Measurements from ENCODE around the gene AGBL1.

AGBL1 gene

DNA sequence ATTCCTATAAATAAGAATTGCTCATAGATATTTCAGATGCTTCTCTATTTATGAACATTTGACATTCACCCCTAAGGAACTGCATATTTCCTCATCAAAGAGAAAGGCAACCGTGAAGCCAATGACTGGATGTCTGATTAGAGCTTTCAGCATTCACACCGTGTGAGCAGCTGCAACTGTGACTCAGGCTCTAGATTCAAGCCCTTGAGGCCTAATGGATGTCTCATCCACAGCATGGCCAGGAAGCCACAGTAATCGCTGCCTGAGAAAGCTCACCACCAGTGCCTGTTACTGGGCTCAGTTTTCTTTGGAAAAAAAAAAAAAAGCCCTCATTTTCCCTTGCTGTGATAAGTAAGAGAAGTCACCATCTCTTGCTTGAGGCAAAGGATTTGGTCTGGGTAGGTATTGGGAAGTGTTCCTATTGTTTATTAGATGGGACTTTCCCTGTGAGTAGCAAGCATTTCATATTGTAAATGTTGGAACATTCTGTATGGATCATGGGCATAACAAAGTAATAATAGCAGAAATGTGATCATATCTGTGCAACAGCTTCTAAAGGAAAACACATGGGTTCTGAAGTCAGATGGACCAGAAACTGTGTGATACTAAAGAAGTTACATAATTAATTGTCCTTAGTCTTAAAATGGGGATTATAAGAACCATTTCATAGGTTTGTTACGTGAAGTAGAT, 783.7 kb downstream of the AGBL1 start:
- TF ChIP-seq, protein P1, sequence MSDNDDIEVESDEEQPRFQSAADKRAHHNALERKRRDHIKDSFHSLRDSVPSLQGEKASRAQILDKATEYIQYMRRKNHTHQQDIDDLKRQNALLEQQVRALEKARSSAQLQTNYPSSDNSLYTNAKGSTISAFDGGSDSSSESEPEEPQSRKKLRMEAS (IDR thresholded peaks at IDR 0.05) = no peak
- no peak for TF ChIP-seq TEAD4 (IDR thresholded peaks at IDR 0.05)
- TF ChIP-seq TAF1 (IDR thresholded peaks at IDR 0.05; ENCODE audit: low read depth) = no peak
- no peak for TF ChIP-seq EP300 (IDR thresholded peaks at IDR 0.05; ENCODE audit: borderline replicate concordance)
- TF ChIP-seq EGR1 (IDR thresholded peaks at IDR 0.05) = no peak
- no peak for TF ChIP-seq NFIC (IDR thresholded peaks at IDR 0.05)
- TF ChIP-seq TCF12 (IDR thresholded peaks at IDR 0.05; ENCODE audit: low read depth) = no peak
- TF ChIP-seq, protein P2, sequence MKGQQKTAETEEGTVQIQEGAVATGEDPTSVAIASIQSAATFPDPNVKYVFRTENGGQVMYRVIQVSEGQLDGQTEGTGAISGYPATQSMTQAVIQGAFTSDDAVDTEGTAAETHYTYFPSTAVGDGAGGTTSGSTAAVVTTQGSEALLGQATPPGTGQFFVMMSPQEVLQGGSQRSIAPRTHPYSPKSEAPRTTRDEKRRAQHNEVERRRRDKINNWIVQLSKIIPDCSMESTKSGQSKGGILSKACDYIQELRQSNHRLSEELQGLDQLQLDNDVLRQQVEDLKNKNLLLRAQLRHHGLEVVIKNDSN (IDR thresholded peaks at IDR 0.05) = no peak

DNA sequence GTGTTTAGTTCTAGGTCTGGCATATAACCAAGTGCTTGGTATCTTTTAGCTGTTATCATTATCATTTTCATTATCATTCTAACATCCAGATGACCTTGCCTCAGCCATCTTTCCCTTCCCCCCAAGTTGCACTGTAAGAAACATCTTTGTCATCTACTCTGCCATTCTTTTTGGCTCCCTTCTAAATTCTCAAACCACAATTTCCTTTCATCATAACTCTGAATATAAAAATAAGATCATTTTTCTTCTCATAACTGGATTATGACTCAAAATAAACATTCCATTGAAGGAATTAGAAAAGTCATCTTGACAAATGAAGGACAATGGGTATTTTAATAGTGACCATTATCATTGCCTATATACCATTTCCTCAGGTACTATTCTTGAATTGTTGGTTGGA, 786.2 kb downstream of the AGBL1 start:
- no peak for TF ChIP-seq EP300 (IDR thresholded peaks at IDR 0.05; ENCODE audit: borderline replicate concordance)
- TF ChIP-seq CREB1 (IDR thresholded peaks at IDR 0.05; ENCODE audit: low read depth) = no peak
- TF ChIP-seq TCF12 (IDR thresholded peaks at IDR 0.05; ENCODE audit: low read depth) = no peak
- TF ChIP-seq TAF1 (IDR thresholded peaks at IDR 0.05; ENCODE audit: low read depth) = no peak
- no peak for TF ChIP-seq FOXM1 (IDR thresholded peaks at IDR 0.05; ENCODE audit: borderline replicate concordance, low read depth)
- no peak for TF ChIP-seq YY1 (IDR thresholded peaks at IDR 0.05; ENCODE audit: low read depth)
- no peak for TF ChIP-seq NFIC (IDR thresholded peaks at IDR 0.05)
- TF ChIP-seq, protein P1 (IDR thresholded peaks at IDR 0.05) = no peak
- no peak for TF ChIP-seq EGR1 (IDR thresholded peaks at IDR 0.05)
- TF ChIP-seq TEAD4 (IDR thresholded peaks at IDR 0.05) = no peak
- TF ChIP-seq, protein P3, sequence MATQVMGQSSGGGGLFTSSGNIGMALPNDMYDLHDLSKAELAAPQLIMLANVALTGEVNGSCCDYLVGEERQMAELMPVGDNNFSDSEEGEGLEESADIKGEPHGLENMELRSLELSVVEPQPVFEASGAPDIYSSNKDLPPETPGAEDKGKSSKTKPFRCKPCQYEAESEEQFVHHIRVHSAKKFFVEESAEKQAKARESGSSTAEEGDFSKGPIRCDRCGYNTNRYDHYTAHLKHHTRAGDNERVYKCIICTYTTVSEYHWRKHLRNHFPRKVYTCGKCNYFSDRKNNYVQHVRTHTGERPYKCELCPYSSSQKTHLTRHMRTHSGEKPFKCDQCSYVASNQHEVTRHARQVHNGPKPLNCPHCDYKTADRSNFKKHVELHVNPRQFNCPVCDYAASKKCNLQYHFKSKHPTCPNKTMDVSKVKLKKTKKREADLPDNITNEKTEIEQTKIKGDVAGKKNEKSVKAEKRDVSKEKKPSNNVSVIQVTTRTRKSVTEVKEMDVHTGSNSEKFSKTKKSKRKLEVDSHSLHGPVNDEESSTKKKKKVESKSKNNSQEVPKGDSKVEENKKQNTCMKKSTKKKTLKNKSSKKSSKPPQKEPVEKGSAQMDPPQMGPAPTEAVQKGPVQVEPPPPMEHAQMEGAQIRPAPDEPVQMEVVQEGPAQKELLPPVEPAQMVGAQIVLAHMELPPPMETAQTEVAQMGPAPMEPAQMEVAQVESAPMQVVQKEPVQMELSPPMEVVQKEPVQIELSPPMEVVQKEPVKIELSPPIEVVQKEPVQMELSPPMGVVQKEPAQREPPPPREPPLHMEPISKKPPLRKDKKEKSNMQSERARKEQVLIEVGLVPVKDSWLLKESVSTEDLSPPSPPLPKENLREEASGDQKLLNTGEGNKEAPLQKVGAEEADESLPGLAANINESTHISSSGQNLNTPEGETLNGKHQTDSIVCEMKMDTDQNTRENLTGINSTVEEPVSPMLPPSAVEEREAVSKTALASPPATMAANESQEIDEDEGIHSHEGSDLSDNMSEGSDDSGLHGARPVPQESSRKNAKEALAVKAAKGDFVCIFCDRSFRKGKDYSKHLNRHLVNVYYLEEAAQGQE (IDR thresholded peaks at IDR 0.05; ENCODE audit: low read depth) = no peak
- TF ChIP-seq RAD21 (IDR thresholded peaks at IDR 0.05; ENCODE audit: low read depth) = no peak
- no peak for TF ChIP-seq CEBPB (IDR thresholded peaks at IDR 0.05)
- no peak for TF ChIP-seq ZBTB7A (IDR thresholded peaks at IDR 0.05; ENCODE audit: low read depth)
- TF ChIP-seq, protein P2 (IDR thresholded peaks at IDR 0.05) = no peak

DNA sequence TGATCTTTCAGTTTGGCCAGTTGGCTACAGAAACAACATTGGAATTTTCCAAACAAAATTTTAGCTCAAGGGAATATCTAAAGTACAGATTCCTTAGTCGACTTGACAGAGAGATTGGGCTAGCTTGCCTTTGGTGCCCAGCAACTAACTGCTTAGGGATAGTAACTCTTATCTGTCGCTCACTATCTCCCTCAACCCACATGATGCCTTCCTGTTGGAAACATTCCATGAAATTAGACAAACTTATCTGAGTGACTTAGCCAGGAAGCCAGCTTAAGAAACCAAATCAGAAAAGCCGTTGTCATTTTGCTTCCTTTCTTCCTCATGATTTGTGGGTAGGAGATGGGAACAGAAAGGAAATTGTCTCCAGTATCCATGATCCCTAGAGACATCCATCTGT, 791.2 kb downstream of the AGBL1 start:
- TF ChIP-seq CEBPB (IDR thresholded peaks at IDR 0.05) (no peak), EP300 (IDR thresholded peaks at IDR 0.05; ENCODE audit: borderline replicate concordance) (no peak), TEAD4 (IDR thresholded peaks at IDR 0.05) (no peak), FOXM1 (IDR thresholded peaks at IDR 0.05; ENCODE audit: borderline replicate concordance, low read depth) (no peak), ZBTB7A (IDR thresholded peaks at IDR 0.05; ENCODE audit: low read depth) (no peak), TCF12 (IDR thresholded peaks at IDR 0.05; ENCODE audit: low read depth) (no peak), NFIC (IDR thresholded peaks at IDR 0.05) (no peak), YY1 (IDR thresholded peaks at IDR 0.05; ENCODE audit: low read depth) (no peak), EGR1 (IDR thresholded peaks at IDR 0.05) (no peak)
- TF ChIP-seq, protein P3 (IDR thresholded peaks at IDR 0.05; ENCODE audit: low read depth) = no peak
- TF ChIP-seq, protein P1 (IDR thresholded peaks at IDR 0.05) = no peak

DNA sequence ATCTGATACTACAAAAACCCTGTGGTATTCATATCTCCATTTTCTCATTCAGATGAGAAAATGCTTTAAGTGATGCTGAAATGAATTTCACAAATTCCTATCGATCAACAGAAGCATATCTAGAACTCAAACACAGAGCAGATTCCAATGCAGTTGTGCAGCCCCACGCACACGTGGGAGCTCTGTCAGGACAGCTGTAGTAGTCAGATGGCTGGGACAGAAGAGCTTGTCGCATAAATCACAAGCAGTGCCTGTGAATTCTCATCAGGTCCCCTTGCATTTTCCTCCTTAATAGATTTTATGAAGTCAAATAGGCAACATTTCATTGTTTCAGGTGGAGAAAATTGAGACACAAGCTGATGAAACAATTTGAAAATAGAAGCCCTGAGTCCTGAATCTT, 792.3 kb downstream of the AGBL1 start:
- TF ChIP-seq TAF1 (IDR thresholded peaks at IDR 0.05; ENCODE audit: low read depth) (no peak), CREB1 (IDR thresholded peaks at IDR 0.05; ENCODE audit: low read depth) (no peak), EGR1 (IDR thresholded peaks at IDR 0.05) (no peak), FOXM1 (IDR thresholded peaks at IDR 0.05; ENCODE audit: borderline replicate concordance, low read depth) (no peak), RAD21 (IDR thresholded peaks at IDR 0.05; ENCODE audit: low read depth) (no peak), NFIC (IDR thresholded peaks at IDR 0.05) (no peak), YY1 (IDR thresholded peaks at IDR 0.05; ENCODE audit: low read depth) (no peak), CEBPB (IDR thresholded peaks at IDR 0.05) (no peak), TCF12 (IDR thresholded peaks at IDR 0.05; ENCODE audit: low read depth) (no peak), TEAD4 (IDR thresholded peaks at IDR 0.05) (no peak), EP300 (IDR thresholded peaks at IDR 0.05; ENCODE audit: borderline replicate concordance) (no peak), ZBTB7A (IDR thresholded peaks at IDR 0.05; ENCODE audit: low read depth) (no peak)
- TF ChIP-seq, protein P2 (IDR thresholded peaks at IDR 0.05) = no peak
- TF ChIP-seq, protein P1 (IDR thresholded peaks at IDR 0.05) = no peak
- TF ChIP-seq, protein P3 (IDR thresholded peaks at IDR 0.05; ENCODE audit: low read depth) = no peak

Data from Ishikawa (cell line).